Measurements from ENCODE around the gene PBX2.

GRCh38 chr6:32190911-32191677 is 1.1 kb upstream of the PBX2 start:
- TF ChIP-seq, protein P1, sequence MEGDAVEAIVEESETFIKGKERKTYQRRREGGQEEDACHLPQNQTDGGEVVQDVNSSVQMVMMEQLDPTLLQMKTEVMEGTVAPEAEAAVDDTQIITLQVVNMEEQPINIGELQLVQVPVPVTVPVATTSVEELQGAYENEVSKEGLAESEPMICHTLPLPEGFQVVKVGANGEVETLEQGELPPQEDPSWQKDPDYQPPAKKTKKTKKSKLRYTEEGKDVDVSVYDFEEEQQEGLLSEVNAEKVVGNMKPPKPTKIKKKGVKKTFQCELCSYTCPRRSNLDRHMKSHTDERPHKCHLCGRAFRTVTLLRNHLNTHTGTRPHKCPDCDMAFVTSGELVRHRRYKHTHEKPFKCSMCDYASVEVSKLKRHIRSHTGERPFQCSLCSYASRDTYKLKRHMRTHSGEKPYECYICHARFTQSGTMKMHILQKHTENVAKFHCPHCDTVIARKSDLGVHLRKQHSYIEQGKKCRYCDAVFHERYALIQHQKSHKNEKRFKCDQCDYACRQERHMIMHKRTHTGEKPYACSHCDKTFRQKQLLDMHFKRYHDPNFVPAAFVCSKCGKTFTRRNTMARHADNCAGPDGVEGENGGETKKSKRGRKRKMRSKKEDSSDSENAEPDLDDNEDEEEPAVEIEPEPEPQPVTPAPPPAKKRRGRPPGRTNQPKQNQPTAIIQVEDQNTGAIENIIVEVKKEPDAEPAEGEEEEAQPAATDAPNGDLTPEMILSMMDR (conservative IDR thresholded peaks at IDR 0.05 in 1 of 2, IDR thresholded peaks at IDR 0.05 in 1 of 2; ENCODE audit: low read depth in 1 of 2, low read length in 2 of 2) = no peak
- no peak for TF ChIP-seq EZH2 (IDR thresholded peaks at IDR 0.05; ENCODE audit: low read length, missing control alignments)

All from fibroblast of lung (primary cell).